ENCODE data around the gene IL12RB1.

- TF ChIP-seq CTCF (IDR thresholded peaks at IDR 0.05) (no peak), POLR2AphosphoS5 (IDR thresholded peaks at IDR 0.05) (no peak), POLR2A (IDR thresholded peaks at IDR 0.05) (no peak)
These were observed 16.3 kb upstream of the IL12RB1 start for GRCh38 chr19:18102916-18103542.
